GM21528 (cell line): ENCODE measurements around the gene SF3A2.

Source experiments
- ATAC-seq: cut with Tn5 transposase; IDR thresholded peaks from one replicate; pipeline ENCODE4 v1.9.1; 2021; ENCODE audit warnings: mild to moderate bottlenecking, moderate library complexity; ENCODE audit not compliant: unreplicated experiment, low FRiP score

SF3A2 gene

GRCh38 chr19:2287585-2288337, 51.1 kb downstream of the SF3A2 start:
- no peak for ATAC-seq

GRCh38 chr19:2288338-2288817, 51.8 kb downstream of the SF3A2 start:
- no peak for ATAC-seq

DNA sequence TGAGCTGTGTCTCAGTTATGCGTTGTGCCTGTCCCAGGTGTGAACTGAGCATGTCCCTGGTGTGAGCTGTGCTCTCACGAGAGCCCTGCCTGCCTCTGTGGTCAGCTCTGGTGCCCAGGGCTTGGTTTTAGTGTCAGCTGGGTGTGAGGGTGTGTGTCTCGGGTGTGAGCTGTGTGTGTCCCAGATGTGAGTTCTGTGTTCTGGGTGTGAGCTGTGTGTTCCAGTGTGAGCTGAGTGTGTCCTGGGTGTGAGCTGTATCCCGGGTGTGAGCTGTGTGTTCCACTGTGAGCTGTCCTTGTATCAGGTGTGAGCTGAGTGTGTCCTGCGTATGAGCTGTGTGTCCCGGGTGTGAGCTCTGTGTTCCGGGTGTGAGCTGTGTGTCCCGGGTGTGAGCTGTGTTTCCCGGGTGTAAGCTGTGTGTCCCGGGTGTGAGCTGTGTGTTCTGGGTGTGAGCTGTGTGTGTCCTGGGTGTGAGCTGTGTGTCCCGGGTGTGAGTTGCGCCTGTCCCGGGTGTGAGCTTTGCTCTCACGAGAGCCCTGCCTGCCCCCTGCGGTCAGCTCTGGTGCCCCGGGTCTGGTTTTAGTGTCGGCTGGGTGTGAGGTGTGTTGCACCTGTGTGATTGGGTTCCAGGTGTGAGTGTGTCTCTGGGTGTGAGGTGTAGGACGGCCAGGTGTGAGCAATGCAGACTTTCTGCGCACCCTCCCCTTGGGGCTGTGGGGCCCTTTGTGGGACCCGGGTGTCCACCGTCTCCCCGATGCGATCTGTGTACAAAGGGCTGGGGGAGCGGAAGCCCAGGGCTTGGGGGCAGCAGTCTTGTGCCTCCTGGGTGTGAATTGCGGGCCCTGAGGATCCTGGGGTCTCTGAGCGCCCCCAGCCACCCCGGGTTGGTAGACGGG, 52.4 kb downstream of the SF3A2 start:
- no peak for ATAC-seq

- ATAC-seq = no peak
Observed at GRCh38 chr19:2289714-2290435, 53.3 kb downstream of the SF3A2 start.

DNA sequence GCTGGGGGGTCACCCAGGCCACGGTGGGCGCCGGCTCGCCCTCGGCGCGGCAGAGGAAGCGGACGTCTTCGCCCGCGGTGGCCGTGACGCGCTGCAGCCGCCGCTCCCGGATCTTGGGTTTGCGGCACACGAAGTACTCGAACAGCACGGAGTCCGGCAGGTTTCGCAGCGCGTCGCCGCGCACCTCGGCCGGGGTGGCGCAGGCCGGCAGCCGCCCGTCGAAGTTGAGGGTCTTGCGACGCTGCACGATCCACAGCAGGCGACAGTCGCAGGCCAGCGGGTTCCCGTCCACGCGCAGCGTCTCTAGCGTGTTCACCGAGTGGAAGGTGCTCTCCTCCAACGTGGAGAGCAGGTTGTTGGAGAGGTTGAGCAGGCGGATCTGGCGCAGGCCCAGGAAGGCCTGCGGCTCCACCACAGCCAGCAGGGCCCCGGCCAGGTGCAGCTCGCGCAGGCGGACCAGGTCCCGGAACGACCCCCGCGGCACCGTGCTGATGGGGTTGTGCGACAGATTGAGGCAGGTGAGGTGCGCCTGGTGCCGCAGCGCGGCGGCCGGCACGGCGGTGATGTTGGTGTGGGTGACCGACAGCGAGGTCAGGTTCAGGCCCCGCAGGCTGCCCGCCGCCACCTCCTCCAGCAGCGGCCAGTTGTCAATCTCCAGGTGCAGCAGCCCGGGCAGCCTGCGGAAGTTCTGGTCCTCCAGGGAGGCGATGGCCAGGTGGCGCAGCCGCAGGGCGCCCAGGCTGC, 54.0 kb downstream of the SF3A2 start:
- no peak for ATAC-seq

DNA sequence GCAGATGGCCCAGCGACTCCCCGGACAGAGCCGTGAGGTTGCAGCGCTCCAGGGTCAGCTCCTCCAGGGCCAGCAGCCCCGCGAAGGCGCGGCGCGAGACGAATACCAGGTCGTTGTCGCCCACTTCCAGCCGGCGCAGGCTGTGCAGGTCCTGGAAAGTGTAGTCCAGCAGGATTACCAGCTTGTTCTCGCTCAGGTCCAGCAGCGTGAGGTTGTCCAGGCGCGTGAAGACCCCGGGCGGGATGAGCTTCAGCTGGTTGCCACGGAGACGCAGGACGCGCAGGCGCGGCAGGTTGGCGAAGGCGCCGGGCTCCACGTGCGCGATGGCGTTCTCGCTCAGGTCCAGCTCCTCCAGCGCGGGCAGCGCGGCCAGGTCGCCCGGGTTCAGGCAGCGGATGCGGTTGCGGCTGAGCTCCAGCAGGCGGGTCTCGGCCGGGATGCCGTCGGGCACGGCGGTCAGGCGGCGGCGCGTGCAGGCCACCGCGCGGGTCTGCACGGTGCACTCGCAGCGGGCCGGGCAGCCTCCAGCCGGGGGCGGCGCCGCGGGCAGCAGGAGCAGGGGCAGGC, 54.6 kb downstream of the SF3A2 start:
- ATAC-seq = no peak

DNA sequence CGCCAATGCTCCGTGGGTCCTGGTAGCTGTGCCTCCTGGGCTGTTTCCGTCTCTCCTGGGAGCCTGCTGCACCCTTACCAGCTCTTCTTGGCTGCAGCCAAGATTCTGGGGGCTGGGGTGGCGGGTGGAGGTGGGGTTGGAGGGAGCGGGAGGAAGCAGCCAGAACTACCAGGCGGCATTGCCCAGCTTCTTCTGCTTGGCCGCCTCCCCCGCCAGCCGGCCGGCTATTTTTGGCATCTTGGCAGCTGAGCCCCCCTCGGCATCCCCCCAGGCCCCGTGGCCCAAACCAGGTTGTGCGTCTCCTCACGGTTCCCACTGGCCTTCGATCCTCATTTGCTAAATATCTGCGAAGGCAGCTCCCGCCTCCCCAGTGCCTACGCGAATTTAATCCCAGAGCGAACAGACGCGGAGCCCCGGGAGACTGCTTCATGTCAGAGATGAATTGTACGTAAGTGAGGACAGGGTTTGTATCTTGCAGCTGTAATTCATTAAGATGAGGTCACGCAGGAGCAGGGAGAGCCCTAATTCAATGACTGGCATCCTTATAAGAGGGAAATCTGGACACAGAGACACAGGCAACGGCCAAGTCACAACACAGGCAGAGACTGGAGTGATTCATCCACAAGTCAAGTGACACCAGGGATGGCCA, 58.2 kb downstream of the SF3A2 start:
- no peak for ATAC-seq

DNA sequence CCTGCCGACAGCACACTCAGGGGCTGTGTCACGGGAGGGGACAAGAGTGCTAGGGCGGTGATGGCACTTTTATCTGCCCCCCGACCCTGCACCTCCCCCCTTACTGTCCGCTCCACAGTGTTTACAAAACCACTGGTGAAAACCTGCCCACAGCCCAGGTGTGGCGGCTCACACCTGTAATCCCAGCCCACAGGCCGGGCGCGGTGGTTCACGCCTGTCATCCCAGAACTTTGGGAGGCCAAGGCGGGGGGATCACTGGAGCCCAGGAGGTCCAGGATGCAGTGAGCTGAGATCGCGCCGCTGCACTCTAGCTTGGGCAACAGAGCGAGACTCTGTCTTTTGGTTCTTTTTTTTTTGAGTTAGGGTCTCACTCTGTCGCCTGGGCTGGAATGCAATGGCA, 59.5 kb downstream of the SF3A2 start:
- ATAC-seq = no peak
